GM18858 (cell line): Measurements from ENCODE around the gene LSMEM2.
"Not testable (repeated sequence)": the region's sequence is repeated elsewhere in the genome, so short reads cannot be mapped to it uniquely, and the experiment has no call there.

Source experiments
- ATAC-seq: cut with Tn5 transposase; IDR thresholded peaks from one replicate; pipeline ENCODE4 v1.9.1; 2021; ENCODE audit not compliant: unreplicated experiment

Gene LSMEM2

GRCh38 chr3:50278880-50279224 is at the start of gene LSMEM2:
Gene LSMEM2, plus strand, starts transcription at chr3:50279087. Its CDS starts 27 bp downstream, at chr3:50279114.
- ATAC-seq: no peak

- ATAC-seq: no peak
These were observed 49.4 kb upstream of the LSMEM2 start for GRCh38 chr3:50229490-50229889.

GRCh38 chr3:50230104-50230793 is 48.6 kb upstream of the LSMEM2 start:
- no peak for ATAC-seq

- no peak for ATAC-seq
These were observed 48.1 kb upstream of the LSMEM2 start for GRCh38 chr3:50230794-50231125.

- no peak for ATAC-seq
These were observed 47.3 kb upstream of the LSMEM2 start for GRCh38 chr3:50231581-50231980.

GRCh38 chr3:50232303-50232702 is 46.6 kb upstream of the LSMEM2 start:
- ATAC-seq: no peak

GRCh38 chr3:50233176-50233575 is 45.7 kb upstream of the LSMEM2 start:
- no peak for ATAC-seq

- ATAC-seq: peak; percentile 88
These were observed 43.0 kb upstream of the LSMEM2 start, which contains the start of gene GNAI2 for GRCh38 chr3:50235716-50236483. Gene GNAI2, plus strand, starts transcription at chr3:50236204. Its CDS starts 132 bp downstream, at chr3:50236336.

GRCh38 chr3:50236484-50237132 is 42.3 kb upstream of the LSMEM2 start:
- ATAC-seq: no peak

- ATAC-seq: no peak
These were observed 41.7 kb upstream of the LSMEM2 start for GRCh38 chr3:50237133-50237651.

GRCh38 chr3:50237754-50238548 is 40.9 kb upstream of the LSMEM2 start:
- ATAC-seq: peak; percentile 32

GRCh38 chr3:50238549-50239026 is 40.3 kb upstream of the LSMEM2 start:
- no peak for ATAC-seq

GRCh38 chr3:50239649-50240048 is 39.2 kb upstream of the LSMEM2 start:
- no peak for ATAC-seq

- ATAC-seq: no peak
These were observed 37.7 kb upstream of the LSMEM2 start for GRCh38 chr3:50241163-50241562.

- no peak for ATAC-seq
These were observed 37.0 kb upstream of the LSMEM2 start for GRCh38 chr3:50241713-50242380.

GRCh38 chr3:50242381-50242770 is 36.5 kb upstream of the LSMEM2 start:
- ATAC-seq: no peak

- ATAC-seq: no peak
These were observed 35.9 kb upstream of the LSMEM2 start for GRCh38 chr3:50242851-50243542.

- no peak for ATAC-seq
These were observed 35.4 kb upstream of the LSMEM2 start for GRCh38 chr3:50243543-50243895.

- ATAC-seq: not testable (repeated sequence)
These were observed 34.1 kb upstream of the LSMEM2 start for GRCh38 chr3:50244813-50245212.

- no peak for ATAC-seq
These were observed 33.6 kb upstream of the LSMEM2 start for GRCh38 chr3:50245251-50245745.
